ENCODE results near the gene SNX6.

Gene SNX6

GRCh38 chr14:34614638-34615037, 15.3 kb downstream of the SNX6 start:
- H3K36me3 ChIP-seq (ENCODE audit: control insufficient read depth, insufficient read depth, low read length), result peaks cover 19% of the 10 kb centered on the region

GRCh38 chr14:34610101-34610500, 19.8 kb downstream of the SNX6 start:
- Histone ChIP-seq H3K27me3 (ENCODE audit: control insufficient read depth, insufficient read depth, low read length) (no peaks in the 10 kb centered on the region), H3K9ac (ENCODE audit: low read length) (no peak overlapping the region), H3K27ac (ENCODE audit: low read depth, low read length) (no peak overlapping the region), H3K4me3 (ENCODE audit: low read depth, low read length) (no peak overlapping the region), H3K36me3 (ENCODE audit: control insufficient read depth, insufficient read depth, low read length) (peaks cover 36% of the 10 kb centered on the region), H3K9me3 (ENCODE audit: control insufficient read depth, insufficient read depth, low read depth, low read length) (no peaks in the 10 kb centered on the region), H3K4me1 (ENCODE audit: control insufficient read depth, insufficient read depth, low read length) (no peaks in the 10 kb centered on the region)

More at GRCh38 chr14:34614638-34615037, 15.3 kb downstream of the SNX6 start:
- no peaks in the 10 kb centered on the region for H3K9me3 ChIP-seq (ENCODE audit: control insufficient read depth, insufficient read depth, low read depth, low read length)
- no peaks in the 10 kb centered on the region for H3K27me3 ChIP-seq (ENCODE audit: control insufficient read depth, insufficient read depth, low read length)
- no peaks in the 10 kb centered on the region for H3K4me1 ChIP-seq (ENCODE audit: control insufficient read depth, insufficient read depth, low read length)
- no peak overlapping the region for H3K4me3 ChIP-seq (ENCODE audit: low read depth, low read length)
- H3K27ac ChIP-seq (ENCODE audit: low read depth, low read length), result no peak overlapping the region
- no peak overlapping the region for H3K9ac ChIP-seq (ENCODE audit: low read length)

GRCh38 chr14:34605461-34605860, 24.5 kb downstream of the SNX6 start:
- Histone ChIP-seq H3K9ac (ENCODE audit: low read length) (no peak overlapping the region), H3K36me3 (ENCODE audit: control insufficient read depth, insufficient read depth, low read length) (peaks cover 72% of the 10 kb centered on the region), H3K9me3 (ENCODE audit: control insufficient read depth, insufficient read depth, low read depth, low read length) (no peaks in the 10 kb centered on the region), H3K27me3 (ENCODE audit: control insufficient read depth, insufficient read depth, low read length) (no peaks in the 10 kb centered on the region), H3K4me3 (ENCODE audit: low read depth, low read length) (no peak overlapping the region), H3K27ac (ENCODE audit: low read depth, low read length) (no peak overlapping the region), H3K4me1 (ENCODE audit: control insufficient read depth, insufficient read depth, low read length) (no peaks in the 10 kb centered on the region)

GRCh38 chr14:34604995-34605394, 25.0 kb downstream of the SNX6 start:
- Histone ChIP-seq H3K36me3 (ENCODE audit: control insufficient read depth, insufficient read depth, low read length) (peaks cover 77% of the 10 kb centered on the region), H3K9ac (ENCODE audit: low read length) (no peak overlapping the region), H3K27ac (ENCODE audit: low read depth, low read length) (no peak overlapping the region), H3K4me1 (ENCODE audit: control insufficient read depth, insufficient read depth, low read length) (no peaks in the 10 kb centered on the region), H3K27me3 (ENCODE audit: control insufficient read depth, insufficient read depth, low read length) (no peaks in the 10 kb centered on the region), H3K9me3 (ENCODE audit: control insufficient read depth, insufficient read depth, low read depth, low read length) (no peaks in the 10 kb centered on the region), H3K4me3 (ENCODE audit: low read depth, low read length) (no peak overlapping the region)

GRCh38 chr14:34596891-34597290, 33.1 kb downstream of the SNX6 start:
- Histone ChIP-seq H3K9me3 (ENCODE audit: control insufficient read depth, insufficient read depth, low read depth, low read length) (no peaks in the 10 kb centered on the region), H3K4me3 (ENCODE audit: low read depth, low read length) (no peak overlapping the region), H3K4me1 (ENCODE audit: control insufficient read depth, insufficient read depth, low read length) (no peaks in the 10 kb centered on the region), H3K9ac (ENCODE audit: low read length) (no peak overlapping the region), H3K36me3 (ENCODE audit: control insufficient read depth, insufficient read depth, low read length) (peaks cover 86% of the 10 kb centered on the region), H3K27me3 (ENCODE audit: control insufficient read depth, insufficient read depth, low read length) (no peaks in the 10 kb centered on the region), H3K27ac (ENCODE audit: low read depth, low read length) (no peak overlapping the region)

GRCh38 chr14:34593740-34594375, 36.1 kb downstream of the SNX6 start:
- Histone ChIP-seq H3K27me3 (ENCODE audit: control insufficient read depth, insufficient read depth, low read length) (no peaks in the 10 kb centered on the region), H3K4me3 (ENCODE audit: low read depth, low read length) (no peak overlapping the region), H3K4me1 (ENCODE audit: control insufficient read depth, insufficient read depth, low read length) (no peaks in the 10 kb centered on the region), H3K9ac (ENCODE audit: low read length) (no peak overlapping the region), H3K36me3 (ENCODE audit: control insufficient read depth, insufficient read depth, low read length) (peaks cover 81% of the 10 kb centered on the region), H3K9me3 (ENCODE audit: control insufficient read depth, insufficient read depth, low read depth, low read length) (no peaks in the 10 kb centered on the region), H3K27ac (ENCODE audit: low read depth, low read length) (no peak overlapping the region)

- Histone ChIP-seq H3K36me3 (ENCODE audit: control insufficient read depth, insufficient read depth, low read length) (peaks cover 77% of the 10 kb centered on the region), H3K4me3 (ENCODE audit: low read depth, low read length) (no peak overlapping the region), H3K27me3 (ENCODE audit: control insufficient read depth, insufficient read depth, low read length) (no peaks in the 10 kb centered on the region), H3K9me3 (ENCODE audit: control insufficient read depth, insufficient read depth, low read depth, low read length) (no peaks in the 10 kb centered on the region), H3K9ac (ENCODE audit: low read length) (no peak overlapping the region), H3K4me1 (ENCODE audit: control insufficient read depth, insufficient read depth, low read length) (no peaks in the 10 kb centered on the region), H3K27ac (ENCODE audit: low read depth, low read length) (no peak overlapping the region)
Measured at GRCh38 chr14:34592623-34593022, 37.3 kb downstream of the SNX6 start.

GRCh38 chr14:34583525-34583924, 46.4 kb downstream of the SNX6 start:
- Histone ChIP-seq H3K27ac (ENCODE audit: low read depth, low read length) (no peak overlapping the region), H3K9ac (ENCODE audit: low read length) (no peak overlapping the region), H3K4me1 (ENCODE audit: control insufficient read depth, insufficient read depth, low read length) (no peaks in the 10 kb centered on the region), H3K36me3 (ENCODE audit: control insufficient read depth, insufficient read depth, low read length) (peaks cover 49% of the 10 kb centered on the region), H3K9me3 (ENCODE audit: control insufficient read depth, insufficient read depth, low read depth, low read length) (no peaks in the 10 kb centered on the region), H3K4me3 (ENCODE audit: low read depth, low read length) (no peak overlapping the region), H3K27me3 (ENCODE audit: control insufficient read depth, insufficient read depth, low read length) (no peaks in the 10 kb centered on the region)

GRCh38 chr14:34582117-34582680, 47.7 kb downstream of the SNX6 start:
- Histone ChIP-seq H3K9me3 (ENCODE audit: control insufficient read depth, insufficient read depth, low read depth, low read length) (no peaks in the 10 kb centered on the region), H3K4me1 (ENCODE audit: control insufficient read depth, insufficient read depth, low read length) (no peaks in the 10 kb centered on the region), H3K27me3 (ENCODE audit: control insufficient read depth, insufficient read depth, low read length) (no peaks in the 10 kb centered on the region), H3K4me3 (ENCODE audit: low read depth, low read length) (no peak overlapping the region), H3K27ac (ENCODE audit: low read depth, low read length) (no peak overlapping the region), H3K36me3 (ENCODE audit: control insufficient read depth, insufficient read depth, low read length) (peaks cover 54% of the 10 kb centered on the region), H3K9ac (ENCODE audit: low read length) (no peak overlapping the region)

GRCh38 chr14:34580381-34580780, 49.6 kb downstream of the SNX6 start:
- H3K27ac ChIP-seq (ENCODE audit: low read depth, low read length), result no peak overlapping the region
- no peaks in the 10 kb centered on the region for H3K4me1 ChIP-seq (ENCODE audit: control insufficient read depth, insufficient read depth, low read length)
- H3K4me3 ChIP-seq (ENCODE audit: low read depth, low read length), result no peak overlapping the region
- H3K36me3 ChIP-seq (ENCODE audit: control insufficient read depth, insufficient read depth, low read length), result peaks cover 48% of the 10 kb centered on the region
- no peaks in the 10 kb centered on the region for H3K27me3 ChIP-seq (ENCODE audit: control insufficient read depth, insufficient read depth, low read length)
- no peak overlapping the region for H3K9ac ChIP-seq (ENCODE audit: low read length)
- H3K9me3 ChIP-seq (ENCODE audit: control insufficient read depth, insufficient read depth, low read depth, low read length), result no peaks in the 10 kb centered on the region

- H3K4me3 ChIP-seq (ENCODE audit: low read depth, low read length), result no peak overlapping the region
- peaks cover 45% of the 10 kb centered on the region for H3K36me3 ChIP-seq (ENCODE audit: control insufficient read depth, insufficient read depth, low read length)
- H3K27ac ChIP-seq (ENCODE audit: low read depth, low read length), result no peak overlapping the region
- no peaks in the 10 kb centered on the region for H3K4me1 ChIP-seq (ENCODE audit: control insufficient read depth, insufficient read depth, low read length)
- H3K9me3 ChIP-seq (ENCODE audit: control insufficient read depth, insufficient read depth, low read depth, low read length), result no peaks in the 10 kb centered on the region
- no peak overlapping the region for H3K9ac ChIP-seq (ENCODE audit: low read length)
- no peaks in the 10 kb centered on the region for H3K27me3 ChIP-seq (ENCODE audit: control insufficient read depth, insufficient read depth, low read length)
Measured at GRCh38 chr14:34571771-34572170, 58.2 kb downstream of the SNX6 start.
